MCF 10A (cell line): ENCODE data around the gene ACTG2. TPM values are rescaled to one million over a fixed set of nuclear protein-coding genes. Genes with fewer than 3 reads are reported as not detected.
A peak's percentile ranks its signal among the peaks of the same experiment; 100 is the strongest.
"Not testable (repeated sequence)": the region's sequence is repeated elsewhere in the genome, so short reads cannot be mapped to it uniquely, and the experiment has no call there.

ENCODE experiments used
- BruUV-seq: library from RNA; stranded (reverse); fragments of 400-500 nt; replicated peaks from 2 replicates; lab custom pipeline; 2021; lab: Mats Ljungman, UMichigan
- CTCF ChIA-PET: fragments of 300-600 bp; sonication (Branson Sonifier 250); formaldehyde crosslinking; extraction: SDS; loops from one replicate; lab custom pipeline; 2021; ENCODE audit warnings: antibody characterized with exemption, inconsistent platforms; lab: Yijun Ruan, JAX
- POLR2A ChIA-PET: fragments of 300-600, 350-650 bp; sonication (Branson Sonifier 250); formaldehyde crosslinking; extraction: SDS; loops from one replicate; lab custom pipeline; 2020; ENCODE audit warnings: antibody characterized with exemption, inconsistent platforms; lab: Yijun Ruan, JAX
- DNase-seq: peaks from one replicate; pipeline ENCODE4 v3.0.0-alpha.2; 2018; ENCODE audit not compliant: unreplicated experiment
- H3K27ac Mint-ChIP-seq: one replicate; pipeline ENCODE4 v1.8.0; 2022; ENCODE audit warnings: mild to moderate bottlenecking, low read depth, mixed read lengths; ENCODE audit not compliant: unreplicated experiment
- H3K27me3 Mint-ChIP-seq: one replicate; pipeline ENCODE4 v1.8.0; 2022; ENCODE audit warnings: mixed read lengths; ENCODE audit not compliant: insufficient read depth, unreplicated experiment
- H3K36me3 Mint-ChIP-seq: one replicate; pipeline ENCODE4 v1.8.0; 2022; ENCODE audit warnings: mild to moderate bottlenecking, moderate library complexity, mixed read lengths; ENCODE audit not compliant: insufficient read depth, unreplicated experiment
- H3K4me1 Mint-ChIP-seq: one replicate; pipeline ENCODE4 v1.8.0; 2022; ENCODE audit warnings: mixed read lengths; ENCODE audit not compliant: insufficient read depth, unreplicated experiment
- H3K4me3 Mint-ChIP-seq: one replicate; pipeline ENCODE4 v1.8.0; 2022; ENCODE audit warnings: mild to moderate bottlenecking, moderate library complexity, mixed read lengths; ENCODE audit not compliant: unreplicated experiment
- H3K9me3 Mint-ChIP-seq: one replicate; pipeline ENCODE4 v1.8.0; 2022; ENCODE audit warnings: mixed read lengths; ENCODE audit not compliant: unreplicated experiment
- intact Hi-C: fragments of 100-400 bp; cut with micrococcal nuclease; formaldehyde crosslinking; loops from 2 replicates; pipeline ENCODE4 v1.14.1; 2022
- total RNA-seq: library from RNA; stranded (reverse); gene quantifications from 2 replicates; pipeline ENCODE4 v1.2.3, GENCODE V29; 2022
- TF ChIP-seq, protein P1 (sequence below): fragments of 200-600 bp; IDR thresholded peaks from one replicate; pipeline ENCODE4 v1.8.0; 2022; ENCODE audit warnings: antibody characterized with exemption, mild to moderate bottlenecking; ENCODE audit not compliant: unreplicated experiment

Gene ACTG2
- total RNA-seq, 1 experiment from 2014 or later, result not detected

DNA sequence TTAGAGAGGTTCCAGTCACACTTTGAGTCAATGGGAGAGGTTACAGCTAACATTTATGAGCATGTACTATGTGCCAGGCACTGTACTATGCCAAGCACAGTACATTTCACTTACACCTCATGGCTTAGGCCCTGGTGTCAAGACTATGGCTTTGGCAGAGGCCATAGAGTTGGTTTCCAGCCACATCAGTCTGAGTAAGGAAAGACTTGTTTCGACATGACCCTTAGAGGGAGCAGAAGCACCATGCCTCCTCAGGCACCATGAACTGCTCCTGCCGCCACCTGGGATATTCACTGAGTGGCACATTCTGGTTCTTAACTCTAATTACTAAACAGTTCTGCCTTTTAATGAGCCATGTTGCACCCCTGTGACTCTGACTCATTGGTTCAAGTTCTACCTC is 46.6 kb downstream of the ACTG2 start:
- H3K4me3 Mint-ChIP-seq, result peak overlapping the region; percentile 30

DNA sequence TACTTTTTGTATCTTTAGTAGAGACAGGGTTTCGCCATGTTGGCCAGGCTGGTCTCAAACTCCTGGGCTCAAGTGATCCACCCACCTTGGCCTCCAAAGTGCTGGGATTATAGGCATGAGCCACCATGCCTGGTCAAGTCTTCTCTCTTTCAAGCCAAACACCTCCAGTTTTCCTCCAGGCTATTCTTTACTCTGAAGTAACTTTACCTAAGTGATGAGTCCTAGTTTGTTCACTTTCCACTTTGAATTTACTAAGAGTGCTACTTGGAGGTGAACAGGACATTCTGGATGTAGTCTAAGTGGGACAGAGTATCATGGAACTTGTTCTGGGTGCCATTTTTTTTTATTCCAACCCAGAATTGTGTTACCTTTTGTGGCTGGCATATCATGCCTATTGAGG is 47.3 kb downstream of the ACTG2 start:
- DNase-seq, intact Hi-C loops, H3K27me3 Mint-ChIP-seq, H3K9me3 Mint-ChIP-seq, BruUV-seq: not testable (repeated sequence)
- ChIA-PET CTCF (interaction anchor here (1.4 to 2.5 kb wide), 3 partner anchors 107 to 114 kb away, joined by 4 to 10 read pairs (median 6); partner anchors contain the start of gene STAMBP), POLR2A (interaction anchor here (3.0 kb wide), 1 partner anchor 112 kb away, joined by 12 read pairs; the partner anchor contains the start of gene STAMBP)
- Mint-ChIP-seq H3K36me3 (peaks cover 75% of the 10 kb centered on the region), H3K27ac (peak overlapping the region; percentile 91), H3K4me1 (peaks cover 42% of the 10 kb centered on the region), H3K4me3 (peak overlapping the region; percentile 30)

More for the DNA sequence above, 46.6 kb downstream of the ACTG2 start:
- Mint-ChIP-seq H3K4me1 (peaks cover 38% of the 10 kb centered on the region), H3K36me3 (peaks cover 72% of the 10 kb centered on the region), H3K27me3 (no peaks in the 10 kb centered on the region), H3K9me3 (no peaks in the 10 kb centered on the region), H3K27ac (peak overlapping the region; percentile 91)
- peak; percentile 91 for DNase-seq
- ChIA-PET CTCF (interaction anchor here (0.5 to 2.5 kb wide), 15 partner anchors 9 to 395 kb away, joined by 3 to 10 read pairs (median 4); partner anchors contain the start of gene STAMBP), POLR2A (interaction anchor here (0.5 to 3.4 kb wide), 12 partner anchors 12 to 137 kb away, joined by 3 to 30 read pairs (median 5); partner anchors contain the start of genes DGUOK, STAMBP and TET3)
- TF ChIP-seq, protein P1, sequence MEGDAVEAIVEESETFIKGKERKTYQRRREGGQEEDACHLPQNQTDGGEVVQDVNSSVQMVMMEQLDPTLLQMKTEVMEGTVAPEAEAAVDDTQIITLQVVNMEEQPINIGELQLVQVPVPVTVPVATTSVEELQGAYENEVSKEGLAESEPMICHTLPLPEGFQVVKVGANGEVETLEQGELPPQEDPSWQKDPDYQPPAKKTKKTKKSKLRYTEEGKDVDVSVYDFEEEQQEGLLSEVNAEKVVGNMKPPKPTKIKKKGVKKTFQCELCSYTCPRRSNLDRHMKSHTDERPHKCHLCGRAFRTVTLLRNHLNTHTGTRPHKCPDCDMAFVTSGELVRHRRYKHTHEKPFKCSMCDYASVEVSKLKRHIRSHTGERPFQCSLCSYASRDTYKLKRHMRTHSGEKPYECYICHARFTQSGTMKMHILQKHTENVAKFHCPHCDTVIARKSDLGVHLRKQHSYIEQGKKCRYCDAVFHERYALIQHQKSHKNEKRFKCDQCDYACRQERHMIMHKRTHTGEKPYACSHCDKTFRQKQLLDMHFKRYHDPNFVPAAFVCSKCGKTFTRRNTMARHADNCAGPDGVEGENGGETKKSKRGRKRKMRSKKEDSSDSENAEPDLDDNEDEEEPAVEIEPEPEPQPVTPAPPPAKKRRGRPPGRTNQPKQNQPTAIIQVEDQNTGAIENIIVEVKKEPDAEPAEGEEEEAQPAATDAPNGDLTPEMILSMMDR, result peak; percentile 54
- BruUV-seq, result no TSS peak
- intact Hi-C loops, result loop anchor here (1.0 to 5.0 kb wide), 4 partner anchors 43 to 207 kb away; partner anchors contain the start of genes BOLA3 and TET3

GRCh38 chr2:73942664-73943063 is 49.9 kb downstream of the ACTG2 start:
- H3K36me3 Mint-ChIP-seq, result peaks cover 80% of the 10 kb centered on the region
- no peak overlapping the region for H3K4me3 Mint-ChIP-seq
- intact Hi-C loops, result no loop called here
- ChIA-PET CTCF (interaction anchor here (0.7 kb wide), 1 partner anchor 187 kb away, joined by 3 read pairs; no protein-coding TSS in a partner anchor), POLR2A (interaction anchor here (1.0 kb wide), 1 partner anchor 17 kb away, joined by 5 read pairs; no protein-coding TSS in a partner anchor)
- TF ChIP-seq, protein P1, result no peak
- H3K27ac Mint-ChIP-seq, result no peak overlapping the region
- DNase-seq, result no peak
- no peaks in the 10 kb centered on the region for H3K9me3 Mint-ChIP-seq
- H3K27me3 Mint-ChIP-seq, result no peaks in the 10 kb centered on the region
- peaks cover 26% of the 10 kb centered on the region for H3K4me1 Mint-ChIP-seq
- no TSS peak for BruUV-seq

DNA sequence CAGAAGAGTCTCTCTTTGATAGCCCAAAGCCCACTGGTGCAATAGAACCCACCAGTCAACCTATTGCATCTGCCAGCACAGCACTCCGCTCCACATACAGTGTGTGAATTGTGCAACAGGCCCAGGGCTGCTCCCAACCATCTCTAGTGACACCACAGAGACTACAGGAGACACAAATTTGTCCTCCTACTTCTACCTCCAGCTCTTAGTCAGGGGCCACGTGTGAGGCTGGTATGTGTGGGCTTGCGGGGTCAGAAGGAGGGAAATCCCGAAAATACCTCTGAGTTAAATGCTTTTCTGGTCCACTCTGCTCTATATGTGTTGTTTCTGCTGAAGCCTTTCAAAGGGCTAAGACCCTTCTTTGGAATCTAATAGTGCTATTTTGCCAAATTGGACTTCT is 51.9 kb downstream of the ACTG2 start:
- BruUV-seq, result no TSS peak
- TF ChIP-seq, protein P1, result no peak
- peaks cover 17% of the 10 kb centered on the region for H3K4me1 Mint-ChIP-seq
- H3K9me3 Mint-ChIP-seq, result no peaks in the 10 kb centered on the region
- H3K27me3 Mint-ChIP-seq, result no peaks in the 10 kb centered on the region
- intact Hi-C loops, result no loop called here
- peaks cover 96% of the 10 kb centered on the region for H3K36me3 Mint-ChIP-seq
- H3K4me3 Mint-ChIP-seq, result no peak overlapping the region
- ChIA-PET POLR2A (interaction anchor here (0.7 to 1.8 kb wide), 3 partner anchors 9 to 21 kb away, joined by 4 to 9 read pairs (median 6); no protein-coding TSS in a partner anchor), CTCF (interaction anchor here (0.6 to 0.9 kb wide), 2 partner anchors 12 to 24 kb away, joined by 3 read pairs; no protein-coding TSS in a partner anchor)
- H3K27ac Mint-ChIP-seq, result no peak overlapping the region
- DNase-seq, result no peak
